OCI-LY1 (cell line): ENCODE data around the gene MRTFB.

ENCODE experiments used
- H2AFZ ChIP-seq: fragments of 200-600 bp; sonication (generic), shearing (Covaris generic); 2 replicates; pipeline ENCODE4 v1.6.0; 2014; ENCODE audit warnings: antibody characterized with exemption, mild to moderate bottlenecking, low read length
- H3F3A ChIP-seq: fragments of 200-600 bp; sonication (generic), shearing (Covaris generic); 2 replicates; pipeline ENCODE4 v1.6.0; 2014; ENCODE audit warnings: mild to moderate bottlenecking, antibody characterized with exemption, low read length, moderate library complexity; ENCODE audit not compliant: insufficient read depth
- H3K27ac ChIP-seq: fragments of 200-600 bp; sonication (generic); 2 replicates; pipeline ENCODE4 v1.5.1; 2014; ENCODE audit warnings: low read length, mixed run types, mild to moderate bottlenecking, low read depth; ENCODE audit not compliant: poor library complexity, severe bottlenecking
- H3K27me3 ChIP-seq: fragments of 200-600 bp; sonication (generic); 2 replicates; pipeline ENCODE4 v1.6.0; 2014; ENCODE audit warnings: antibody characterized with exemption, mild to moderate bottlenecking, low read length, moderate library complexity; ENCODE audit not compliant: insufficient read depth
- H3K36me3 ChIP-seq: fragments of 200-600 bp; sonication (generic); 2 replicates; pipeline ENCODE4 v1.6.1; 2014; ENCODE audit warnings: mild to moderate bottlenecking, antibody characterized with exemption, low read length, moderate library complexity, mixed read lengths; ENCODE audit not compliant: insufficient read depth
- H3K4me1 ChIP-seq: fragments of 200-600 bp; sonication (generic); 2 replicates; pipeline ENCODE4 v1.5.1; 2014; ENCODE audit warnings: mild to moderate bottlenecking, low read length, moderate library complexity; ENCODE audit not compliant: insufficient read depth, severe bottlenecking
- H3K4me2 ChIP-seq: fragments of 200-600 bp; sonication (generic), shearing (Covaris generic); 2 replicates; pipeline ENCODE4 v1.6.1; 2014; ENCODE audit warnings: low read length
- H3K4me3 ChIP-seq: fragments of 200-600 bp; sonication (generic); 2 replicates; pipeline ENCODE4 v1.5.1; 2014; ENCODE audit warnings: low read length, low read depth, mild to moderate bottlenecking, mixed read lengths; ENCODE audit not compliant: poor library complexity, severe bottlenecking
- H3K79me2 ChIP-seq: fragments of 200-600 bp; shearing (Covaris generic); 2 replicates; pipeline ENCODE4 v1.6.1; 2016; ENCODE audit warnings: mixed run types, low read length, mixed read lengths; ENCODE audit not compliant: insufficient read depth
- H3K9ac ChIP-seq: fragments of 200-600 bp; sonication (generic), shearing (Covaris generic); 2 replicates; pipeline ENCODE4 v1.6.1; 2014; ENCODE audit warnings: mild to moderate bottlenecking, low read length, mixed read lengths
- H3K9me2 ChIP-seq: fragments of 200-600 bp; sonication (generic), shearing (Covaris generic); 2 replicates; pipeline ENCODE4 v1.6.1; 2014; ENCODE audit warnings: low read depth, mild to moderate bottlenecking, low read length, mixed read lengths
- H3K9me3 ChIP-seq: fragments of 200-600 bp; shearing (Covaris generic); 2 replicates; pipeline ENCODE4 v1.6.1; 2014; ENCODE audit warnings: low read length, mixed read lengths
- H4K20me1 ChIP-seq: fragments of 200-600 bp; sonication (generic), shearing (Covaris generic); 2 replicates; pipeline ENCODE4 v1.6.0; 2016; ENCODE audit warnings: mild to moderate bottlenecking, low read length; ENCODE audit not compliant: insufficient read depth
- CTCF ChIP-seq: fragments of 200-600 bp; sonication (generic), shearing (Covaris generic); IDR thresholded peaks from 2 replicates; pipeline ENCODE4 v1.5.1; 2017; ENCODE audit warnings: mild to moderate bottlenecking, antibody characterized with exemption, low read length, moderate library complexity, mixed read lengths
- EZH2 ChIP-seq: fragments of 200-600 bp; sonication (generic), shearing (Covaris generic); IDR thresholded peaks from 2 replicates; pipeline ENCODE4 v1.8.0; 2017; ENCODE audit warnings: borderline replicate concordance, mixed run types, mild to moderate bottlenecking, antibody characterized with exemption, low read length, moderate library complexity, mixed read lengths

Gene MRTFB

GRCh38 chr16:14283786-14284185, 212.7 kb downstream of the MRTFB start:
- no peak for TF ChIP-seq CTCF
- TF ChIP-seq EZH2: no peak
- no peaks in the 10 kb centered on the region for H4K20me1 ChIP-seq
- no peaks in the 10 kb centered on the region for H3K79me2 ChIP-seq
- H3K9me3 ChIP-seq: peaks cover 2% of the 10 kb centered on the region
- H3K4me2 ChIP-seq: no peak overlapping the region
- no peaks in the 10 kb centered on the region for H3K9me2 ChIP-seq
- no peak overlapping the region for H2AFZ ChIP-seq
- H3K36me3 ChIP-seq: no peaks in the 10 kb centered on the region
- H3K27me3 ChIP-seq: no peaks in the 10 kb centered on the region
- peaks cover 17% of the 10 kb centered on the region for H3K4me1 ChIP-seq
- H3K4me3 ChIP-seq: no peak overlapping the region
- H3K27ac ChIP-seq: no peak overlapping the region
- H3K9ac ChIP-seq: no peak overlapping the region
- H3F3A ChIP-seq: no peaks in the 10 kb centered on the region

- Histone ChIP-seq H3K27ac (no peak overlapping the region), H3K4me2 (peak overlapping the region; percentile 67; the same call in 1 of the 2 replicates), H3K27me3 (no peaks in the 10 kb centered on the region), H3K9me3 (peaks cover 8% of the 10 kb centered on the region), H3F3A (no peaks in the 10 kb centered on the region), H3K4me1 (peaks cover 17% of the 10 kb centered on the region), H2AFZ (no peak overlapping the region), H3K9ac (no peak overlapping the region), H3K4me3 (no peak overlapping the region), H3K36me3 (no peaks in the 10 kb centered on the region), H4K20me1 (no peaks in the 10 kb centered on the region), H3K79me2 (no peaks in the 10 kb centered on the region), H3K9me2 (no peaks in the 10 kb centered on the region)
- TF ChIP-seq CTCF (no peak), EZH2 (no peak)
Measured at GRCh38 chr16:14284371-14284770, 213.3 kb downstream of the MRTFB start.

GRCh38 chr16:14284930-14285512, 213.9 kb downstream of the MRTFB start:
- Histone ChIP-seq H3K36me3 (no peaks in the 10 kb centered on the region), H3K27ac (no peak overlapping the region), H3K4me1 (peaks cover 17% of the 10 kb centered on the region), H3K4me2 (peak overlapping the region; percentile 67), H3K9me2 (no peaks in the 10 kb centered on the region), H3K9me3 (peaks cover 14% of the 10 kb centered on the region), H3K27me3 (no peaks in the 10 kb centered on the region), H3K4me3 (peak overlapping the region; percentile 67), H3F3A (no peaks in the 10 kb centered on the region), H4K20me1 (no peaks in the 10 kb centered on the region), H3K9ac (peak overlapping the region; percentile 61), H3K79me2 (no peaks in the 10 kb centered on the region), H2AFZ (0 out of 2 replicates have a peak overlapping the region, but pooled peaks have one; percentile 28)
- TF ChIP-seq CTCF: peak; percentile 62
- TF ChIP-seq EZH2: no peak
